GM23338 (cell line): ENCODE results near the gene SLC13A4. TPM values are rescaled to one million over a fixed set of nuclear protein-coding genes. Genes with fewer than 3 reads are reported as not detected.

Experiments used
- ATAC-seq: fragments of 200-7000 bp; cut with Tn5 transposase; 3 replicates; pipeline ENCODE4 v1.9.1; 2020
- DNase-seq: peaks from one replicate; pipeline ENCODE4 v3.0.0-alpha.2; 2015; ENCODE audit warnings: low spot score
- H2AFZ ChIP-seq: fragments of 200-600 bp; sonication (generic); 2 replicates; pipeline ENCODE4 v1.8.0; 2016; ENCODE audit warnings: antibody characterized with exemption, mild to moderate bottlenecking, moderate library complexity
- H3F3A ChIP-seq: fragments of 200-600 bp; sonication (generic); replicated peaks from 2 replicates; pipeline ENCODE4 v1.8.0; 2017; ENCODE audit warnings: antibody characterized with exemption, mixed run types, low read depth
- H3K27ac ChIP-seq: fragments of 200-600 bp; sonication (generic); 2 replicates; pipeline ENCODE4 v1.6.1; 2016; ENCODE audit warnings: low read depth
- H3K27me3 ChIP-seq: fragments of 200-600 bp; sonication (generic); 2 replicates; pipeline ENCODE4 v1.8.0; 2016; ENCODE audit warnings: mild to moderate bottlenecking, mixed run types, moderate library complexity; ENCODE audit not compliant: insufficient read depth
- H3K36me3 ChIP-seq: fragments of 200-600 bp; sonication (generic); 2 replicates; pipeline ENCODE4 v1.8.0; 2016; ENCODE audit warnings: mild to moderate bottlenecking; ENCODE audit not compliant: insufficient read depth
- H3K4me1 ChIP-seq: fragments of 200-600 bp; sonication (generic); 2 replicates; pipeline ENCODE4 v1.8.0; 2016; ENCODE audit warnings: mild to moderate bottlenecking, moderate library complexity; ENCODE audit not compliant: insufficient read depth
- H3K4me2 ChIP-seq: fragments of 200-600 bp; sonication (generic); 2 replicates; pipeline ENCODE4 v1.7.1; 2017; ENCODE audit warnings: mixed run types
- H3K4me3 ChIP-seq: fragments of 200-600 bp; sonication (generic); 2 replicates; pipeline ENCODE4 v1.6.1; 2016; ENCODE audit warnings: mixed run types
- H3K79me2 ChIP-seq: fragments of 200-600 bp; sonication (generic); replicated peaks from 2 replicates; pipeline ENCODE4 v1.8.0; 2017; ENCODE audit warnings: mild to moderate bottlenecking; ENCODE audit not compliant: insufficient read depth
- H3K9me2 ChIP-seq: fragments of 200-600 bp; sonication (generic); 2 replicates; pipeline ENCODE4 v1.8.0; 2017; ENCODE audit not compliant: insufficient read depth
- H4K20me1 ChIP-seq: fragments of 200-600 bp; sonication (generic); replicated peaks from 2 replicates; pipeline ENCODE4 v1.8.0; 2017; ENCODE audit warnings: mild to moderate bottlenecking; ENCODE audit not compliant: insufficient read depth
- H3K27ac Mint-ChIP-seq: 2 replicates; pipeline ENCODE4 v1.8.0; 2020; ENCODE audit warnings: inconsistent platforms, mild to moderate bottlenecking, moderate library complexity, mixed read lengths
- H3K27me3 Mint-ChIP-seq: 3 replicates; pipeline ENCODE4 v1.8.0; 2022; ENCODE audit warnings: low read depth, mild to moderate bottlenecking, moderate library complexity, mixed read lengths, inconsistent platforms; ENCODE audit not compliant: insufficient read depth, poor library complexity
- H3K36me3 Mint-ChIP-seq: 3 replicates; pipeline ENCODE4 v1.8.0; 2021; ENCODE audit warnings: low read depth, mild to moderate bottlenecking, inconsistent platforms, moderate library complexity, mixed read lengths
- H3K4me1 Mint-ChIP-seq: 3 replicates; pipeline ENCODE4 v1.8.0; 2020; ENCODE audit warnings: mild to moderate bottlenecking, inconsistent platforms, mixed read lengths
- H3K4me3 Mint-ChIP-seq: 3 replicates; pipeline ENCODE4 v1.8.0; 2021; ENCODE audit warnings: moderate library complexity, mild to moderate bottlenecking, inconsistent platforms, mixed read lengths
- H3K9me3 Mint-ChIP-seq: 3 replicates; pipeline ENCODE4 v1.8.0; 2020; ENCODE audit warnings: moderate library complexity, mild to moderate bottlenecking, inconsistent platforms, mixed read lengths
- CREB1 ChIP-seq: fragments of 250-450 bp; sonication (Bioruptor Pico); IDR thresholded peaks from 2 replicates; pipeline ENCODE4 v1.5.0; 2020; ENCODE audit warnings: low read depth, mild to moderate bottlenecking, moderate library complexity
- EZH2 ChIP-seq: fragments of 200-600 bp; sonication (generic); IDR thresholded peaks from one replicate; pipeline ENCODE4 v1.8.0; 2017; ENCODE audit warnings: antibody characterized with exemption, mild to moderate bottlenecking, low read depth; ENCODE audit not compliant: unreplicated experiment
- EZH2phosphoT487 ChIP-seq: fragments of 200-600 bp; sonication (generic); IDR thresholded peaks from one replicate; pipeline ENCODE4 v1.8.1; 2018; ENCODE audit warnings: antibody characterized with exemption; ENCODE audit not compliant: unreplicated experiment
- JUNB ChIP-seq: IDR thresholded peaks from one replicate; pipeline ENCODE4 v1.6.1; 2016; ENCODE audit warnings: antibody characterized with exemption; ENCODE audit not compliant: unreplicated experiment
- NANOG ChIP-seq: IDR thresholded peaks from 2 replicates; pipeline ENCODE4 v1.6.1; 2016; ENCODE audit warnings: antibody characterized with exemption, borderline replicate concordance
- ZNF114 ChIP-seq: fragments of 250-450 bp; sonication (Bioruptor Pico); IDR thresholded peaks from 2 replicates; pipeline ENCODE4 v1.5.0; 2020; ENCODE audit warnings: mild to moderate bottlenecking, moderate library complexity
- ZNF331 ChIP-seq: fragments of 250-450 bp; sonication (Bioruptor Pico); IDR thresholded peaks from 2 replicates; pipeline ENCODE4 v1.5.0; 2020; ENCODE audit warnings: low read depth, mild to moderate bottlenecking, moderate library complexity
- polyA plus RNA-seq: library from polyadenylated mRNA; unstranded; fragments of >200 nt; fragmentation: Nextera tagmentation; extraction: Ambion mirVana; gene quantifications from 2 replicates; pipeline ENCODE4 v1.2.1, GENCODE V29; 2016
- total RNA-seq: library from RNA; depleted of rRNA; stranded (reverse); fragments of >200 nt; shearing (Covaris generic); gene quantifications from 2 replicates; pipeline ENCODE4 v1.2.3, GENCODE V29; 2014
- TF ChIP-seq, protein P1 (sequence below): fragments of 250-450 bp; sonication (Bioruptor Pico); IDR thresholded peaks from 2 replicates; pipeline ENCODE4 v1.5.0; 2020; ENCODE audit warnings: mild to moderate bottlenecking, moderate library complexity
- TF ChIP-seq, protein P2 (sequence below), 2 experiments: fragments of 200-600 bp in 1 of 2; sonication (generic) in 1 of 2; conservative IDR thresholded peaks; 2 replicates each; pipeline versions ENCODE4 v1.5.1 to v1.6.1; 2016 to 2017; ENCODE audit warnings: antibody characterized with exemption in 2 of 2, low read depth in 2 of 2, mild to moderate bottlenecking in 2 of 2, moderate library complexity in 1 of 2
- TF ChIP-seq, protein P3 (sequence below): IDR thresholded peaks from one replicate; pipeline ENCODE4 v1.6.1; 2018; ENCODE audit warnings: antibody characterized with exemption; ENCODE audit not compliant: unreplicated experiment
- TF ChIP-seq, protein P4 (sequence below): IDR thresholded peaks from 2 replicates; pipeline ENCODE4 v1.6.1; 2016; ENCODE audit warnings: antibody characterized with exemption

The SLC13A4 gene
- total and polyA plus RNA-seq, 2 experiments from 2014 or later = 1.7 to 2.3 TPM

DNA sequence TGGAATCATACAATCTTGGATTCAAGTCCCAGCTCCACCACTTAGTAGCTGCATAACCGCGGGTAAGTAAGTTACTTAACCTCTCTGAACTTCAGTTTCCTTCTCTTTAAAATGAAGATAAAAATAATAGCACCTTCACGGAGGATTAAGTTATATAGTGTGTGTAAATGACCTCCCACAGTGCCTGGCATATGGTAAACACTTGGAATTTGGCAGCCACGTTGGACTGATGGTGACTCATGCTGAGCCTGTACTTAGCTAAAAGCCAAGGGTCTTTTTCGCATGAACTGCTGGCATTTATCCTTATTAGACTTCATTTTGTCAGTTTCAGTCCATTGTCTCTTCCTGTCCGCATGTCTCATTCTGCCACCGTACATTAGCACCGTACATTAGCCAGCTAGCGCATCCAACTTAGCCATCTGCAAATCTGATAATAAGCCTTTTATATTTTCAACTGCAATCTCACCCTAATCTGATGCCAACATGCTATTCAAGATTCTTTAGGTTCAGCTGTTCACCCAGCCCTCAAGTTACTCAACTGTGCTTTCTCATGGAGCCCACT, 11.2 kb downstream of the SLC13A4 start:
- Mint-ChIP-seq H3K27me3 (no peaks in the 10 kb centered on the region), H3K9me3 (no peaks in the 10 kb centered on the region), H3K4me3 (no peak overlapping the region), H3K36me3 (no peaks in the 10 kb centered on the region), H3K27ac (no peak overlapping the region), H3K4me1 (peaks cover 9% of the 10 kb centered on the region)
- no peaks in the 10 kb centered on the region for H4K20me1 ChIP-seq
- DNase-seq = no peak
- no peaks in the 10 kb centered on the region for H3K79me2 ChIP-seq
- H3K9me2 ChIP-seq = no peaks in the 10 kb centered on the region
- H3F3A ChIP-seq = 0 out of 2 replicates have a peak, but pooled peaks cover 3% of the 10 kb centered on the region
- H3K4me2 ChIP-seq = no peak overlapping the region
- ATAC-seq = no peak
- H3K36me3 ChIP-seq = no peaks in the 10 kb centered on the region
- no peaks in the 10 kb centered on the region for H3K27me3 ChIP-seq
- H3K4me1 ChIP-seq = peaks cover 7% of the 10 kb centered on the region; the same call in 1 of the 2 replicates
- TF ChIP-seq, protein P1, sequence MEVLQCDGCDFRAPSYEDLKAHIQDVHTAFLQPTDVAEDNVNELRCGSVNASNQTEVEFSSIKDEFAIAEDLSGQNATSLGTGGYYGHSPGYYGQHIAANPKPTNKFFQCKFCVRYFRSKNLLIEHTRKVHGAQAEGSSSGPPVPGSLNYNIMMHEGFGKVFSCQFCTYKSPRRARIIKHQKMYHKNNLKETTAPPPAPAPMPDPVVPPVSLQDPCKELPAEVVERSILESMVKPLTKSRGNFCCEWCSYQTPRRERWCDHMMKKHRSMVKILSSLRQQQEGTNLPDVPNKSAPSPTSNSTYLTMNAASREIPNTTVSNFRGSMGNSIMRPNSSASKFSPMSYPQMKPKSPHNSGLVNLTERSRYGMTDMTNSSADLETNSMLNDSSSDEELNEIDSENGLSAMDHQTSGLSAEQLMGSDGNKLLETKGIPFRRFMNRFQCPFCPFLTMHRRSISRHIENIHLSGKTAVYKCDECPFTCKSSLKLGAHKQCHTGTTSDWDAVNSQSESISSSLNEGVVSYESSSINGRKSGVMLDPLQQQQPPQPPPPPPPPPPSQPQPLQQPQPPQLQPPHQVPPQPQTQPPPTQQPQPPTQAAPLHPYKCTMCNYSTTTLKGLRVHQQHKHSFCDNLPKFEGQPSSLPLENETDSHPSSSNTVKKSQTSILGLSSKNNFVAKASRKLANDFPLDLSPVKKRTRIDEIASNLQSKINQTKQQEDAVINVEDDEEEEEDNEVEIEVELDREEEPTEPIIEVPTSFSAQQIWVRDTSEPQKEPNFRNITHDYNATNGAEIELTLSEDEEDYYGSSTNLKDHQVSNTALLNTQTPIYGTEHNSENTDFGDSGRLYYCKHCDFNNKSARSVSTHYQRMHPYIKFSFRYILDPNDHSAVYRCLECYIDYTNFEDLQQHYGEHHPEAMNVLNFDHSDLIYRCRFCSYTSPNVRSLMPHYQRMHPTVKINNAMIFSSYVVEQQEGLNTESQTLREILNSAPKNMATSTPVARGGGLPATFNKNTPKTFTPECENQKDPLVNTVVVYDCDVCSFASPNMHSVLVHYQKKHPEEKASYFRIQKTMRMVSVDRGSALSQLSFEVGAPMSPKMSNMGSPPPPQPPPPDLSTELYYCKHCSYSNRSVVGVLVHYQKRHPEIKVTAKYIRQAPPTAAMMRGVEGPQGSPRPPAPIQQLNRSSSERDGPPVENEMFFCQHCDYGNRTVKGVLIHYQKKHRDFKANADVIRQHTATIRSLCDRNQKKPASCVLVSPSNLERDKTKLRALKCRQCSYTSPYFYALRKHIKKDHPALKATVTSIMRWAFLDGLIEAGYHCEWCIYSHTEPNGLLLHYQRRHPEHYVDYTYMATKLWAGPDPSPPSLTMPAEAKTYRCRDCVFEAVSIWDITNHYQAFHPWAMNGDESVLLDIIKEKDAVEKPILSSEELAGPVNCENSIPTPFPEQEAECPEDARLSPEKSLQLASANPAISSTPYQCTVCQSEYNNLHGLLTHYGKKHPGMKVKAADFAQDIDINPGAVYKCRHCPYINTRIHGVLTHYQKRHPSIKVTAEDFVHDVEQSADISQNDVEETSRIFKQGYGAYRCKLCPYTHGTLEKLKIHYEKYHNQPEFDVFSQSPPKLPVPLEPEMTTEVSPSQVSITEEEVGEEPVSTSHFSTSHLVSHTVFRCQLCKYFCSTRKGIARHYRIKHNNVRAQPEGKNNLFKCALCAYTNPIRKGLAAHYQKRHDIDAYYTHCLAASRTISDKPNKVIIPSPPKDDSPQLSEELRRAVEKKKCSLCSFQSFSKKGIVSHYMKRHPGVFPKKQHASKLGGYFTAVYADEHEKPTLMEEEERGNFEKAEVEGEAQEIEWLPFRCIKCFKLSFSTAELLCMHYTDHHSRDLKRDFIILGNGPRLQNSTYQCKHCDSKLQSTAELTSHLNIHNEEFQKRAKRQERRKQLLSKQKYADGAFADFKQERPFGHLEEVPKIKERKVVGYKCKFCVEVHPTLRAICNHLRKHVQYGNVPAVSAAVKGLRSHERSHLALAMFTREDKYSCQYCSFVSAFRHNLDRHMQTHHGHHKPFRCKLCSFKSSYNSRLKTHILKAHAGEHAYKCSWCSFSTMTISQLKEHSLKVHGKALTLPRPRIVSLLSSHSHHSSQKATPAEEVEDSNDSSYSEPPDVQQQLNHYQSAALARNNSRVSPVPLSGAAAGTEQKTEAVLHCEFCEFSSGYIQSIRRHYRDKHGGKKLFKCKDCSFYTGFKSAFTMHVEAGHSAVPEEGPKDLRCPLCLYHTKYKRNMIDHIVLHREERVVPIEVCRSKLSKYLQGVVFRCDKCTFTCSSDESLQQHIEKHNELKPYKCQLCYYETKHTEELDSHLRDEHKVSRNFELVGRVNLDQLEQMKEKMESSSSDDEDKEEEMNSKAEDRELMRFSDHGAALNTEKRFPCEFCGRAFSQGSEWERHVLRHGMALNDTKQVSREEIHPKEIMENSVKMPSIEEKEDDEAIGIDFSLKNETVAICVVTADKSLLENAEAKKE (CRISPR knock-in tag) = no peak
- no peak for TF ChIP-seq CREB1
- TF ChIP-seq ZNF114 (CRISPR knock-in tag) = no peak
- no peak for TF ChIP-seq NANOG
- TF ChIP-seq, protein P2, sequence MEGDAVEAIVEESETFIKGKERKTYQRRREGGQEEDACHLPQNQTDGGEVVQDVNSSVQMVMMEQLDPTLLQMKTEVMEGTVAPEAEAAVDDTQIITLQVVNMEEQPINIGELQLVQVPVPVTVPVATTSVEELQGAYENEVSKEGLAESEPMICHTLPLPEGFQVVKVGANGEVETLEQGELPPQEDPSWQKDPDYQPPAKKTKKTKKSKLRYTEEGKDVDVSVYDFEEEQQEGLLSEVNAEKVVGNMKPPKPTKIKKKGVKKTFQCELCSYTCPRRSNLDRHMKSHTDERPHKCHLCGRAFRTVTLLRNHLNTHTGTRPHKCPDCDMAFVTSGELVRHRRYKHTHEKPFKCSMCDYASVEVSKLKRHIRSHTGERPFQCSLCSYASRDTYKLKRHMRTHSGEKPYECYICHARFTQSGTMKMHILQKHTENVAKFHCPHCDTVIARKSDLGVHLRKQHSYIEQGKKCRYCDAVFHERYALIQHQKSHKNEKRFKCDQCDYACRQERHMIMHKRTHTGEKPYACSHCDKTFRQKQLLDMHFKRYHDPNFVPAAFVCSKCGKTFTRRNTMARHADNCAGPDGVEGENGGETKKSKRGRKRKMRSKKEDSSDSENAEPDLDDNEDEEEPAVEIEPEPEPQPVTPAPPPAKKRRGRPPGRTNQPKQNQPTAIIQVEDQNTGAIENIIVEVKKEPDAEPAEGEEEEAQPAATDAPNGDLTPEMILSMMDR (conservative IDR thresholded peaks at IDR 0.05; ENCODE audit: low read depth in 2 of 2) = no peak
- TF ChIP-seq, protein P3, sequence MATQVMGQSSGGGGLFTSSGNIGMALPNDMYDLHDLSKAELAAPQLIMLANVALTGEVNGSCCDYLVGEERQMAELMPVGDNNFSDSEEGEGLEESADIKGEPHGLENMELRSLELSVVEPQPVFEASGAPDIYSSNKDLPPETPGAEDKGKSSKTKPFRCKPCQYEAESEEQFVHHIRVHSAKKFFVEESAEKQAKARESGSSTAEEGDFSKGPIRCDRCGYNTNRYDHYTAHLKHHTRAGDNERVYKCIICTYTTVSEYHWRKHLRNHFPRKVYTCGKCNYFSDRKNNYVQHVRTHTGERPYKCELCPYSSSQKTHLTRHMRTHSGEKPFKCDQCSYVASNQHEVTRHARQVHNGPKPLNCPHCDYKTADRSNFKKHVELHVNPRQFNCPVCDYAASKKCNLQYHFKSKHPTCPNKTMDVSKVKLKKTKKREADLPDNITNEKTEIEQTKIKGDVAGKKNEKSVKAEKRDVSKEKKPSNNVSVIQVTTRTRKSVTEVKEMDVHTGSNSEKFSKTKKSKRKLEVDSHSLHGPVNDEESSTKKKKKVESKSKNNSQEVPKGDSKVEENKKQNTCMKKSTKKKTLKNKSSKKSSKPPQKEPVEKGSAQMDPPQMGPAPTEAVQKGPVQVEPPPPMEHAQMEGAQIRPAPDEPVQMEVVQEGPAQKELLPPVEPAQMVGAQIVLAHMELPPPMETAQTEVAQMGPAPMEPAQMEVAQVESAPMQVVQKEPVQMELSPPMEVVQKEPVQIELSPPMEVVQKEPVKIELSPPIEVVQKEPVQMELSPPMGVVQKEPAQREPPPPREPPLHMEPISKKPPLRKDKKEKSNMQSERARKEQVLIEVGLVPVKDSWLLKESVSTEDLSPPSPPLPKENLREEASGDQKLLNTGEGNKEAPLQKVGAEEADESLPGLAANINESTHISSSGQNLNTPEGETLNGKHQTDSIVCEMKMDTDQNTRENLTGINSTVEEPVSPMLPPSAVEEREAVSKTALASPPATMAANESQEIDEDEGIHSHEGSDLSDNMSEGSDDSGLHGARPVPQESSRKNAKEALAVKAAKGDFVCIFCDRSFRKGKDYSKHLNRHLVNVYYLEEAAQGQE = no peak
- no peak for TF ChIP-seq EZH2
- TF ChIP-seq, protein P4, sequence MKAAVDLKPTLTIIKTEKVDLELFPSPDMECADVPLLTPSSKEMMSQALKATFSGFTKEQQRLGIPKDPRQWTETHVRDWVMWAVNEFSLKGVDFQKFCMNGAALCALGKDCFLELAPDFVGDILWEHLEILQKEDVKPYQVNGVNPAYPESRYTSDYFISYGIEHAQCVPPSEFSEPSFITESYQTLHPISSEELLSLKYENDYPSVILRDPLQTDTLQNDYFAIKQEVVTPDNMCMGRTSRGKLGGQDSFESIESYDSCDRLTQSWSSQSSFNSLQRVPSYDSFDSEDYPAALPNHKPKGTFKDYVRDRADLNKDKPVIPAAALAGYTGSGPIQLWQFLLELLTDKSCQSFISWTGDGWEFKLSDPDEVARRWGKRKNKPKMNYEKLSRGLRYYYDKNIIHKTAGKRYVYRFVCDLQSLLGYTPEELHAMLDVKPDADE = no peak
- no peak for TF ChIP-seq JUNB
- no peak for TF ChIP-seq EZH2phosphoT487
- TF ChIP-seq ZNF331 = no peak
- H3K4me3 ChIP-seq = no peak overlapping the region
- H3K27ac ChIP-seq = no peak overlapping the region
- no peak overlapping the region for H2AFZ ChIP-seq
